Activated CD4-positive, alpha-beta T cell treated with anti-CD3 and anti-CD28 coated beads for 48 hours (primary cell): ENCODE data around the gene FBN2.

Experiments used
- DNase-seq: peaks from one replicate; pipeline ENCODE4 v3.0.0-alpha.2; 2020

FBN2 gene

DNA sequence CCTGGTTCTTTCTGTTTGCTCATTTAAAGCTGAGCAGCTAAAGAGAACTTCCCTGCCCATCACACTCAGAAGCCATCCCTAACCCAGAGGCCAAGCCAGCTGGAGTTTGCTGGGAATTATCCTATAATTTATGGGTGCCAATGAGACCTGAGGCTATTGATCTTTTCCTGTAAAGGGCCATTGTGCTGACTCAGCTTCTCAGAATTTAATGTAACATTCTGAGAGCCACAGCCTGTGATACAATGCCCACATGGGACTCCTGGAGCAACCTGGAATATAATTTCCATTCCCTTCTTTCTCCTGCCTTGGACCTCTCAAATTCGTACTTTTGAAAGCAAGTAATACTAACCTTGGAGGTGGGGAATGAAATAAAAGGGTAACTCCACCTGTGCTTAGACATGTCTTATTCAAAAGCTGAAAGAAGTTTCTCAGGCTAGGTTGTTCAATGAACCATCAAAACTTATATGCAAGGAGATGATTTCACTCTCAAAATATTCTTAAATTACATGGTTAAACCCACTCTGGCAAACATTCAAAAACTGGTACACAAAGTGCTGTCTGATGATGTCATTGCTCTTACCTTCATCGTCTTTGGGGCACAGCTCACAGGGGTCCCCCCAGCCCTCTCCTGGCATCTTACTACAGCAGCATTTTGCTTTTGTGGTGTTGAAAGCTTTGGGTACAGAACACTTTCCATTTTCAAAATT, 247.7 kb downstream of the FBN2 start:
- no peak for DNase-seq

DNA sequence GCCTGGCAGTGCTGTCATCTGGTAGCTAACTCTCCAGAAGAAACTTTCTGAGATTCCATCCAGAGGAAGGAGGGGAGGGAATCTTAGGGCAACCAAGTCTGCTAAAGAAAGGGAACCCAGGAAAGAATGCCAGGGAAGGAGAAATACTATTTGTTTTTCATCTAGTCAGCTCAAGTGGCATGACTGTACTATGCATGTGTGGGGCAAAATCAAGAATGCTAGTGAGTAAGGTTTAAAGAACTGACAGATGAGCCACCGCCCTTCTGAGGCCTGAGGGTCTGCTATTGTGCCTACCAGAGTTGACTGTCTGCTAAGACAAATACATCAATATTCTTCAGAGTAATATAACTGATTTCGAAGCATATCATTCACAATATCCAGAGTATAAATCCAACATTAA, 250.3 kb downstream of the FBN2 start:
- DNase-seq = no peak

DNA sequence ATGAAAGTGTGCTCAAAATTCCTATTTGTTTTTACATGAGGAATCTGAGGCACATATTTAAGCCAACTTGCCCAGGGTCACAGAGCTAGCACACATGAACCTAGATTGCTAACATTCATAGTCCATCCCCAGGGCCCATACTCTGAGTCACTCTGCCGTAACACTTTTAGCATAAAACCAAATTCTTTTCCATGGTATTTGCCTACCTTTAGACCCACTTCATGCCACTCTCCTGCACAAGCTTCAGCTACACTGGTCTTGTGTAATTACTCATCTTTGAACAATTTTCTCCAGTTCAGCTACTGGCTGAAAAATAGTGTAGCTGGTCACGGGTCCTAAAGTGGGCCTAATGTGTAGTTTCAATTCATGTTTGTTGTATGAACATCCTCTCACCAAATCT, 253.8 kb downstream of the FBN2 start:
- DNase-seq = no peak

DNA sequence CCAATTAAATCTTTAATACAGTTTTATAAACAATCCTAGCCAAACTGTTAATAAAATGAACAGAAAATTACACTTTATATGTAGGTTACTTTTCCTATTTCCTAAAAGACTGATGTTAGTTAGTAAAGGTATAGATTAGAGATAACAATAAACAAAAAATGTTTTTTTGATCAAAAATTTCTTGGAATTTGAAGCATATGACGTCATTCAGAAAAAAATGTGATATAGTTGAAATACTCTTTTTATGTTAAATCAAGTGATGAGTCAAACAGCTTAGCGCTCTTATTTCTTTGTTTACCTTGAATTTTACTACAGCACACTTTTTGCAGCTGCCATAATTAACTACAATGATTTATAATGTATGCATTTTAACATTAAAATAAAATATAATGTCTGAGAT, 258.7 kb downstream of the FBN2 start:
- DNase-seq = no peak

DNA sequence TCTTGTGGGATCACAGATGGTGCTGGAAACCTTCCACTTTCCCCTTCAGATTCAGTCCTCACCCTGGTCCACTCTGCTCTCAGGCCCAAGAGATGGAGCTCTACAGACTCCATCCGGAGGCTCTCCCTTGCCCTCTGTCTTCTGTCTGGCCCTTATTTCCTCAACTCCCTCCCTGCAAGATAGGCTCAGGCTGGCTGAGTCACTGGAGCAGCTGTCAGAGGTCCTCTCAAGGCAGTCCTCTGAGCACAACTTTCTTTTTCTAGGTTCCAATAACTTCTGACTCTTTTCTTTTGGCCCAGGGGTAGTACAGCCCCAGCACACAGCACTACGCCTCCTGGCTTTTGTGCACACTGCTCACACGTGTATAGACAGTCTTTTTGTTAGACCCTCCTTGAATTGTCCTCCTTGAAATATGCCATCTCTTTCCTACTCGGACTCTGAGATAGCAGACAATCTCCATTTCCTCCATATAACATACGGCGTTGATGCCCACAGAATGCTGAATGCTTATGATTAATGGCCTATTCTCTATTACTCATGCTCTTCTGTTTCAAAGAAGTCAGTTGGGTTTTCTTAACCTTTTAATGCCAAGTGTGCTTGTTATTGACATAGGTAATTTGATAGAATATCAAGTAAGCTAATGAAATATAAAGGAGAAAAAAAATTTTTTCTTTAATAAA, 261.4 kb downstream of the FBN2 start:
- DNase-seq = no peak

DNA sequence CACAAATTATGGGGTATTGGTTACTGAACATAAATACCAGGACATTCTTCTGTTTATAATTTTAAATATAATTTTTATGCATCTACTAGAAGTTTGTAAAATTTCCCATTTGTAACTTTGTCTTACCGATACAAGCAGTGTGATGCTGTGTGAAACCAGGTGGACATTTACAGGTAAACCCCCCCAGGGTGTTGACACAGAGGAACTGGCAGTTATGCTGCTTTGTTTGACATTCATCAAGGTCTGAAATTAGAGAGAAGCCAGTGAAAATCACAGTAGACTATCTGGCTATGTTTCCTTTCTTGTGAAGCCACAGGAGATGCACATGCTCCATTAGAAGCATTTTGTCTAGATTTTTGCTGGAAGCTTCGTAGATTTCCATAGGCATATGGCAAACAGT, 263.6 kb downstream of the FBN2 start:
- no peak for DNase-seq

DNA sequence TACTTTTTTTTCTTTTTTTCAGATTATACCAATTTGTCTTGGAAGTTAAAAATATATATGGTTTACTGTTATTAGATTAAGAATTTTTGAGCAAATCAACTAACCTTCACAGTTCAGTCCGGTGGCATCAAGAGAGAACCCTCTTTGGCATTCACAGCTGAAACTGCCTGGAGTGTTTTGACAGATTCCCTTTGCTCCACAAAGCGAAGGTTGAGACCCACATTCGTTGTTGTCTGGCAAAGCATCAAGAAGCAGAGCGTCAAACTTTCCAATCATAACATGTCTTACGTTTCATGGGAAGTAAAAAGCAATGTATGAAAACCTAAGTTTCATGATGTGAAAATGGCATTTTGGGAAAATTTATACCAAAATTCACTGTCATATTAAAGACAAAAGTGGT, 264.3 kb downstream of the FBN2 start:
- DNase-seq = no peak

DNA sequence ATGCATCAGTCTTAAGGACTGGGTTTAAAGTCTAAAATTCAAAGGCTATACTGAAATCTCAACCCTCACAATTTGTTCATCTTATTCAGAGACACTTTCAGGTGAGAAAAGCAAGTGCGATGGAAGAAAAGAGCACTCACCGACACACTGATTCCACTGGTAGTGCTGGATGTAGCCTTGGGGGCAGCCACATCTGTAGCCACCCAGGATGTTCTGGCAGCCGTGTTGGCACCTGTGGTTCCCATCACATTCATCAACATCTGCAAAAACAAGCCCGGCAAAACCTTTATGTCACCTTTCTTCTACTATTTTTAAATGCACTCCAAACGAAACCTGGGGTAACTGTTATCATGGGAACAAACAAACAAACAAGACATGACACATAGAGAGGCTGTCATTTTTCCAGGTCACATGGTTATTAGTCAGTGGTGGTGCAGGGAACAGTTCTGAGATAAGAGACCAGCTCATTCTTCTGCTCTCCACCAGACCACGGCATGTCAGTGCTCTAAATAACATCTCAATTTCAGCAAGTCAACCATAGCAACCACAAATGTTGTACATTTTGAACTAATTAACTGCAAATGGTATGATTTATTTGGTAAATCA, 266.1 kb downstream of the FBN2 start:
- DNase-seq = no peak

DNA sequence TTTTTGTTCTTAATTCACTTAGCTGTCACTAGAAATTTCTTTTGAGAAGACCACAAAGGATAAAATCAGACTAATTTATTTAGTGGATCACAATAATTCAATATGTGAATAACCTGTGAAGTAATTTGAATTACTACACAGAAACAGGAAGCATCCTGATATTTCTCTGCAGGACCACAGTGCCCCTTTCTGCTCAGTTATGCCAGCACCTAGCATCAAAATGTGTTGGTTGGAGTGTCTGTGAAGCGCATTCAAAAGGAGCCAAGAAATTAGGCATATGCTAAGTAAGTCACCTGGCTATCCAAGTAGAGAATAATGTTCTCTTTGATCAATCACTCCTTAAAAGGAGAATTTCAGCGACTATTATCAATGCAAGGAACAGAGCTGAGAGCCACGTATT, 267.0 kb downstream of the FBN2 start:
- DNase-seq = no peak

DNA sequence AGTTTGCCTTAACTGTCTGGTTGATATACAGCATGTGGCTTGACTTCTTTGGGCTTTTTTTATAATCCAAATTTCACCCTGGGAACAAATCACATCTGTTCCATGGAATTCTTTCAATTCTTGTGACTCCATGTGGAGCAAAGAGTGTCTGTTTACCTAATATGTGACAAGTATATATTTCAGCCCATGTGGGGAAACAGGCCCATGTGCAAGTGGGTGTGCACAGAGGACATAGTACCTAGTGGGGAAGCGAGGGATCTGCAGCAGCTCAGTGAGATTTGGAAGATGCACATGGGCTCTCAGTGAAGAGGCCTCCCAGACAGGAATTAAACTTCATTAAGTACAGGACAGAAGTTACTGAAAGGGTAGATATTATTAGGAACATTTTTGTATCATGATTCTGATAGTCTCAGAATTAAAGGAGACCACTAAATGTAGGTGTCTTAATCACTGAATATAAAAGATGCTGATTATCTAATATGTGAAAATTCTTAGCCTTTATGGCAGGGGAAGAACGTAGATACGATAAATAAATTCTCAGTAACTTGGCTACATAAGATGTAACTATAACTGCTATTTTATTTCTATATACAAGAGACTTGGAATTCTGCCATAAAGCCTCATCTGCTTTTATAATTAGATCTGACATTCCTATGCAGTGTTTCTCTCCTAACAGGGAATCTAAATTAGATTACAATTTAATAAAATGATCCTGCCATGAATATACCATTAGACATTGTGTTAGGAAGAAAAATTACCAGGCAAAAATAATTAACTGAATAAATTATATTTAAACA, 273.3 kb downstream of the FBN2 start:
- no peak for DNase-seq

DNA sequence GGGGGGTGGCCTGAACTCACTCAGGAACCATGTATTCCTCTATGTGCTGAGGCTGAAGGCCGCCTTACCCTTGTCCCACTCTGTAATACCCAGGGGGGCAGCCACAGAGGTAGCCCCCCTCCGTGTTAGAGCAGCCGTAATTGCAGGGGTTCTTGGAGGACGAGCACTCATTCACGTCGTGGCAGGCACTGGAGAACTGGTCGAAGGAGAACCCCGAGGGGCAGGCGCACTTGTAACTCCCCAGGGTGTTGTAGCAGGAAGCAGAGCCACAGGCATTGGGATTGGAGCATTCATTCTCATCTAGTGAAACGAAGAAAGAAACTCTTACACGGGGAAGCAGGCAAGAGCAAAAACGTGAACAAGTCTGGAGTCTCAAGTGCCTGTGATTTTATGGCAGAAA, 274.7 kb downstream of the FBN2 start:
- DNase-seq = no peak

DNA sequence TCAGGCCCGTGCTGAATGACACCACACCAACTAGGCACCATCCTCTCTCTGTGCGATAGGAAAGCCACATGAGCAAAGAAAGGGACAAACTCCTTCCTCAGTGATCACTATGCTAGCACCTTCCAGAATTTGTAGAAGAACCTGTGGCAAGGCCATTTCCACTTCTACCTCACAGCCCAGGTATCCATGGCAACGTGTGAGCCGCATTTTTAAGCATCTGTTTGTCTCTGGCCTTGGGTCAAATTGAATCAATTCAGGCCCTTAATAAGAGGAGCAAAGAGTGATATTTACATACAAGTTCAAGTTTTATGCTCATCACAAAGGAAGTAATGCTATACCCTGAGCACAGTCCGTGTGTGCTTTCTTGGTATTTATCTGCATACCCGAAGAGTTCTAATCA, 275.1 kb downstream of the FBN2 start:
- no peak for DNase-seq

DNA sequence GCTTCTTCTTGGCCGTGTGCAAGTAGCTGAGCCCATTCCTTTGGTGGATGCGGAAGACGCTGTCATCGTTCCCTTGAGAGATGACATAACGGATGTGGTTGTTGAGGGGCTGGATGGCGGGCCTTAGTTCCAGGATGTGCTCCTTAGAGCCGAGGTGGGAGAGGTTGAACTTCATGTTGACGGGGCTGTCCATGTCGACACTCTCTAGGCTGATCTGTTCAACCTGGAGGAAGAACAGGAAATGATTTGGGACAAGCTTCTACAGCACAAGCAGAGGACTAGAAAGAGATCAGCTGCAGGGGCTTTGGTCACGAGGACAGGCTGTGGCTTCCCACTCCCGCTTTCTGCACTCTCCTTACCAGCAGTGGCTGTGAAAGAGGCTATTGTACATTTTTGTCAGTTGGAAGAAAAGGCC, 278.4 kb downstream of the FBN2 start:
- DNase-seq = no peak

DNA sequence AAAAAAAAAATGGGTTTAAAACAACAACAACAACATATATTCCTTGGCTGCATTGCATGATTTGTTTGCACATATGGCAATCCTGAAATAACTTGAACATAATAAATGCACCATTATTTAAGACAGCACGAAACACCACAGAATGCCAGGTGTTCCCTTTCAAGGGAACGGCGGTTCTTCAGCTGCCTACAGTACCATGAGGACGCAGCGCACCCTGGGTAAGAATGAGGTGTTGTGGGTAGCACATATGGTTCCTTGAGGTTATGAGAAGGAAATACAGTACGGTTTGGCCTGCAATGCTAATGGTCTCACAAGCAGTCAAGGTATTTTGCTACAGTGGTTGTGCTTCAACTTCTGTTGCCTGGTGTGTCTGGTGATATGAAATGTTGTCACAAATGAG, 279.7 kb downstream of the FBN2 start:
- DNase-seq = no peak

DNA sequence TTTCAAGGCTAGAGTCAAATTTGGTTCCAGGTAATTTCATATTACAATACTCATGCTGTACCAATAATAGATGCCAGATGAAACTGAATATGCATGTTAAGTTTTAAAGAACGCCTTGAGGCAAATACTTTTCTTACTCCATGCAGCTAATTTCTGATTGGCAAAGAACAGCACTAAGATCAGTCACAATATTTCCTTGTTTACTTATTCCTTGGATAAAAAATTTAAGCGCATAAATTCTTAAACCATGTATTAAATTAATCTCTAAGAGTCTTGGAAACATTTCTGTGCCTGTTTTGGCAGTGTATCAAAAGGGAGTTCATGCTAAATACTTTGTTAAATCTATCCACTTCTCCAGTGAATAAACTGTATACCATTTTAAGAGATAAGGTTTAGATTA, 281.0 kb downstream of the FBN2 start:
- DNase-seq = no peak

DNA sequence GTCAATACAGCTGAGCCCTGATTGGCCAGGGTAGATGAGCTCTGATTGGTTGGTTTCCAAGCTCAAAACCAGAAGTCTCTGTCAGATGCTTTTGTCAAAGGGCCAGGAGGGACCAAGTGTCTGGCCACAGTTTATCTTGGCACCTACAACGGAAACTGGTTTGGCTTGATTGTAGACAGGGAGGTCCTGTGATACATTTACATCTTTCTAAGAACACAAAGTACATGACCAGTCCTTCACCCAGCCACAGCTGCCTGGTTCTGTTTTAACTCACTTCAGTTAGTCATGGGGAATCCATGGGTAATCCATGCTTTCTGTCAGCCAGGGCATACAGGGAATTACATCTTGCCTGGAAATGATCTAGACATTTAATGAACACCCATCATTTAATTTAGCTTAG, 283.3 kb downstream of the FBN2 start:
- DNase-seq = no peak

DNA sequence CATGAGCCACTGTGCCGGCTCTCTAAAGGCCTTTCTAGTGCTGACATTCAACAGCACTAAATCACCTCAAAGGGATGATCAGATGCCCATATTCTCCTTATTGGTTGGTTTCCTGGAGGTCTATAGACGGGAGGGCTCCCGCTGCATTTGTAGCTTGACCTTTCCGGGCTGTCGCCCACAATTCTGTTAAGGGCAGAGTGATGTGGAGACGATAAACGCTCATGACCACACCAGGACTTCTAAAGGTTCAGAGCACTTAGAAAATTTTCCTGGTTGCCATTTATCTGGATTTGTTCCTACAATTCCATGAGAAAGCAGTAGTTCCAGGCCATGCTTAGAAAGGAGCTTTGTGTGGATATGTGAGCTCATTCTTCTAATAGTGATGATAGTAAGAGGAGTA, 284.2 kb downstream of the FBN2 start:
- DNase-seq = no peak

DNA sequence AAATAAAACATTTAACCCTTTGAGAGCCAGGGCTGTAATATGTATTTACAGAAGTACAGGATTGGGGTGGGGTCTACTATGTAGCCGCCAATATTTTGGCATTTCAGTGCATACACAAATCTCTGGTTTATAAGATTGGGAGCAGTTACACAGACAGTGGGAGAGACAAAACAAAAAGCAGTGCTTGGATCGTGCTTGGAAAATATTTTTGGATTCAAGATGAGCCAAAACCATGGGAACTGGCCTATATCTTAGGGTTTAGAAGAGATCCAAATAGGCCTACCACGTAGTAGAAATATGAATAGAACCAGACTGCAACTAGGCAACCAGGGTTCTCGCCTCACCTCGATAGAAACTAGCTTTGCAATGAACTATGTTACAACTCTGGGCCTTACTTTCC, 284.9 kb downstream of the FBN2 start:
- no peak for DNase-seq

DNA sequence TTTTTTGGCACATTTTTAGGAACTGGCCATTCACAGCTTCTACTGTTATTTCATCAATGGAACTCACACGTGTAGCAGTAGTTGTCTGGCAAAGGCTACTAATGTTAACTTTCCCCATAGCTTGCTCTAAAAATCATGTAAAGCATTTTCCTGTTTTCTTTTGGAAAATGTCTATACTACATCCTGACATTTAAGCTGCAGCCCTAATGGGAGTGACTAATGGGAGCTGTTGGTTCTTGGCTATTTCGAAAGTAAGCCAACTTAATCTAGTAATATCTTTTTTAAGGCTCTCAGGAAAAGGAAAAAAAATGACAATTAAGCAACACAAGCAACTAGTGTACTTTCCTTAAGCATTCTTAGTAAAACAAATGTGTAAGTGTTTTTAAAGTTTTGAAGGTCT, 285.3 kb downstream of the FBN2 start:
- DNase-seq = no peak

DNA sequence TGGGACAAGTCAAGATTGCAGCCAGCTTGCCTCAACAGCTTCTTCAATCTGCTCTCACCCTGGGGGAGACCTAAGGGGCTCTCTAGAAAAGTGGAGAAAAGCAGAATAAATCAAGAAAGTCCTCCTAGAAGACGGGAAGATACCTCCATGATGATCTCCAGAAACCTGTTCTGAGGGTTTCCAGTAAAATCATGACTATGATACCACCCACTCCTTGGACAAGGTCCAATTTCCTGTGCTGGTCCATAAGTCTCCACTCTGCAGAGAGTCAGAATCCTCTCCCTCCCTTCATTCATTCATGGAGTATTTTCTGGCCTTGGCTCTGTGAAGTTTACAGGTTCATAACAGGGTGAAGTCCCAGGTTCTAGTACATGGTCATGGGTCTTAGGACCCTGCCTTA, 285.8 kb downstream of the FBN2 start:
- DNase-seq = no peak

DNA sequence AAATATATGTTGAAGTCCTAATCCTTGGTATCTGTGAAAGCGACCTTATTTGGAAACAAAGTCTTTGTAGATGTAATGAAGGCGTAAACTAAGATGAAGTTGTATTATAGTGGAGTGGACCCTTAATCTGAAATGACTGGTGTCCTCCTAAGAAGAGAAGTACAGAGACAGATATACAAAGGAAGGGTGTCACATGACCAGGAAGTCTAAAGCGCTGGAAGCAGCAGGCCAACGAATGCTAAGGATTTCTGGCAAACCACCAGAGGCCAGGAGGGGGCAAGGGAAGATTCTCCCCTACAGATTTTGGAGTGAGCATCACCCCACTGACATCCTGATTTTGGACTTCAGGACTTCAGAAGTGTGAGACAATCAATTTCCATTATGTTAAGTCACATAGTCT, 292.1 kb downstream of the FBN2 start:
- no peak for DNase-seq

DNA sequence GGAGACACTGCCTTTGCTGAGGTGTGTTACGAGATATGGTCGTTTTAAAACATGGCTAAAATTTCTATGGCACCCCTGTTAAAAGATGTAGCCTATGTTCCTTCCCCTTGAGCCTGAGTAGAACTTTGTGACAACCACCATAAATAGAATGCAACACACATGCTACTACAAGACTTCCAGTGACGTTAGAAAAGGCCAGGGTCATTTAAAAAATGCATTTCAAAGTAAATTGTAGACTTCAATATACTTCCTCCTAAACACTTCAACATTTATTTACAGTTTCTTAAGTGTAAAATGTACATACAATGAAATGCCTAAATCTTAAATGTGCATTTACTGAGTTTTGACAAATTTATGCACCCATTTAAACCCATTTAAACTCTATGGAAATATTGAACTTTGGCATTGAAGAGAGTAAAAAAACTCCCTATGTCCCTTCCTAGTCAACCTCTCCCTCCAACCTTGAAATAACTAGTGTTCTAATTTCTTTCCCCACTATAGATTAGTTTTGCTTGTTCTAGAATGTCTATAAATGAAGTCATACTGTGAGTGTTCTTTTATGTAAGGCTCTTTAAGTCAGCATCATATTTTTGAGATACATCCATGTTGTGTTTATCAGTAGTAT, 294.0 kb downstream of the FBN2 start:
- DNase-seq = no peak

DNA sequence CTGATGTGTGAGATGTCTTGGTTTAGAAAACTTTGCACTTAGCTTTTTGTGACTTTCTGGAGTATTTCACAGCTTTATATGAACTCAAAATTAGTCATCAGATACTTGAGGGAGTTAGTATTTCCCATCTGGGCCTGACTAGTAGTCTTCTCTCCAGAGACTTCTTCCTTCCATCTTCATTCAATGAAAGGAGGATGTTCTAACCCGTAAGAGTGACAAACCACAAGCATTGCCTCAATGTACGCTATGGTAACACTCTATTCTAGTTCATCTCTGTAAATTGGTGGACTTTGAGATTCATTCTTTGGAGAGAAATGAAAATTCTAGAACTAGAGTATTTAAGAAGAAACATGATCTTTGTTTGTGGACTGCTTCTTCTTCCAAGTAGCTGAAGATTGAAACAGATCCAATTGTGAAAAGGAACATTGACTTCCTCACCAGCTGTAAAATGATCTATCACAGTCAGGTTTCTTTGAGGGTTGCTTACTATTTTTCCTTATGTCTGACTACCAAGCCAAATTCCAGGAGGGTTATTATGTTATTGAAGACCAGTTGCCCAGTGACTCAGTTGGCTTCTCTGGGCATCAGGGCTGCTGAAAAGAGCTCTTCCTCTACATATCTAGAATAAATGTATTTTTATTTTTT, 296.9 kb downstream of the FBN2 start:
- no peak for DNase-seq
